NCI-H128 (cell line): ENCODE data around the gene PALLD.

Experiments used
- DNase-seq: peaks from one replicate; lab custom pipeline; 2025; ENCODE audit not compliant: unreplicated experiment; lab: John Stamatoyannopoulos, UW

Gene PALLD

GRCh38 chr4:168811786-168812651 is 315.2 kb downstream of the PALLD start:
- DNase-seq, result no peak

- no peak for DNase-seq
Observed at GRCh38 chr4:168812806-168813205, 316.0 kb downstream of the PALLD start.

GRCh38 chr4:168813890-168814289 is 317.0 kb downstream of the PALLD start:
- DNase-seq, result no peak

- no peak for DNase-seq
Observed at GRCh38 chr4:168815379-168816345, 318.8 kb downstream of the PALLD start.

GRCh38 chr4:168817370-168817769 is 320.5 kb downstream of the PALLD start:
- DNase-seq, result no peak

GRCh38 chr4:168822481-168822880 is 325.6 kb downstream of the PALLD start:
- peak; percentile 6 for DNase-seq

- no peak for DNase-seq
Observed at GRCh38 chr4:168825975-168826374, 329.1 kb downstream of the PALLD start.

GRCh38 chr4:168826620-168827019 is 329.8 kb downstream of the PALLD start:
- no peak for DNase-seq

- no peak for DNase-seq
Observed at GRCh38 chr4:168830777-168831512, 334.1 kb downstream of the PALLD start.

- DNase-seq, result no peak
Observed at GRCh38 chr4:168831585-168831918, 334.7 kb downstream of the PALLD start.

GRCh38 chr4:168831919-168832762 is 335.3 kb downstream of the PALLD start:
- no peak for DNase-seq

GRCh38 chr4:168832763-168833575 is 336.1 kb downstream of the PALLD start:
- DNase-seq, result no peak

GRCh38 chr4:168833881-168834280 is 337.0 kb downstream of the PALLD start:
- DNase-seq, result no peak

GRCh38 chr4:168835880-168836454 is 339.1 kb downstream of the PALLD start:
- DNase-seq, result no peak

GRCh38 chr4:168836490-168836889 is 339.6 kb downstream of the PALLD start:
- no peak for DNase-seq

GRCh38 chr4:168837922-168838321 is 341.1 kb downstream of the PALLD start:
- DNase-seq, result no peak

- no peak for DNase-seq
Observed at GRCh38 chr4:168839758-168840391, 343.0 kb downstream of the PALLD start.

- no peak for DNase-seq
Observed at GRCh38 chr4:168840392-168840763, 343.5 kb downstream of the PALLD start.
